Measurements from ENCODE around the gene GPR3.
A peak's percentile ranks its signal among the peaks of the same experiment; 100 is the strongest.
"Not testable (repeated sequence)": the region's sequence is repeated elsewhere in the genome, so short reads cannot be mapped to it uniquely, and the experiment has no call there.

The GPR3 gene

GRCh38 chr1:27399251-27400025 is 7.0 kb downstream of the GPR3 start:
- no peak for DNase-seq (ENCODE audit: low read depth in 2 of 2)

- no peak for DNase-seq (ENCODE audit: low read depth in 2 of 2)
These were observed 7.9 kb downstream of the GPR3 start for GRCh38 chr1:27400082-27400962.

- no peak for DNase-seq (ENCODE audit: low read depth in 2 of 2)
These were observed 8.5 kb downstream of the GPR3 start for GRCh38 chr1:27400963-27401341.

- DNase-seq (ENCODE audit: low read depth in 2 of 2), result no peak
These were observed 9.9 kb downstream of the GPR3 start for GRCh38 chr1:27402349-27402754.

GRCh38 chr1:27403065-27403726 is 10.8 kb downstream of the GPR3 start:
- no peak for DNase-seq (ENCODE audit: low read depth in 2 of 2)

GRCh38 chr1:27403931-27404330 is 11.5 kb downstream of the GPR3 start:
- DNase-seq (ENCODE audit: low read depth in 2 of 2), result no peak

- DNase-seq (ENCODE audit: low read depth in 2 of 2), result no peak
These were observed 12.7 kb downstream of the GPR3 start for GRCh38 chr1:27405074-27405473.

- DNase-seq (ENCODE audit: low read depth in 2 of 2), result not testable (repeated sequence)
These were observed 13.4 kb downstream of the GPR3 start for GRCh38 chr1:27405598-27406361.

- DNase-seq (ENCODE audit: low read depth in 2 of 2), result no peak
These were observed 13.9 kb downstream of the GPR3 start for GRCh38 chr1:27406362-27406680.

GRCh38 chr1:27406791-27407190 is 14.4 kb downstream of the GPR3 start:
- not testable (repeated sequence) for DNase-seq (ENCODE audit: low read depth in 2 of 2)

GRCh38 chr1:27408151-27408550 is 15.7 kb downstream of the GPR3 start:
- DNase-seq (ENCODE audit: low read depth in 2 of 2), result no peak

GRCh38 chr1:27409669-27410068 is 17.2 kb downstream of the GPR3 start:
- no peak for DNase-seq (ENCODE audit: low read depth in 2 of 2)

GRCh38 chr1:27410709-27411108 is 18.3 kb downstream of the GPR3 start:
- DNase-seq (ENCODE audit: low read depth in 2 of 2), result no peak

GRCh38 chr1:27412502-27412901 is 20.1 kb downstream of the GPR3 start:
- no peak for DNase-seq (ENCODE audit: low read depth in 2 of 2)

- DNase-seq (ENCODE audit: low read depth in 2 of 2), result no peak
These were observed 20.6 kb downstream of the GPR3 start for GRCh38 chr1:27413004-27413403.

GRCh38 chr1:27414091-27414490 is 21.7 kb downstream of the GPR3 start:
- DNase-seq (ENCODE audit: low read depth in 2 of 2), result no peak

GRCh38 chr1:27416387-27417111 is 24.1 kb downstream of the GPR3 start:
- DNase-seq (ENCODE audit: low read depth in 2 of 2), result peak in 1 of 2 donors; percentile 46

- no peak for DNase-seq (ENCODE audit: low read depth in 2 of 2)
These were observed 25.3 kb downstream of the GPR3 start for GRCh38 chr1:27417713-27418112.

- no peak for DNase-seq (ENCODE audit: low read depth in 2 of 2)
These were observed 26.1 kb downstream of the GPR3 start for GRCh38 chr1:27418326-27419185.

GRCh38 chr1:27423709-27424108 is 31.3 kb downstream of the GPR3 start:
- DNase-seq (ENCODE audit: low read depth in 2 of 2), result no peak
